Measurements from ENCODE around the gene ARMC5.

ARMC5 gene

DNA sequence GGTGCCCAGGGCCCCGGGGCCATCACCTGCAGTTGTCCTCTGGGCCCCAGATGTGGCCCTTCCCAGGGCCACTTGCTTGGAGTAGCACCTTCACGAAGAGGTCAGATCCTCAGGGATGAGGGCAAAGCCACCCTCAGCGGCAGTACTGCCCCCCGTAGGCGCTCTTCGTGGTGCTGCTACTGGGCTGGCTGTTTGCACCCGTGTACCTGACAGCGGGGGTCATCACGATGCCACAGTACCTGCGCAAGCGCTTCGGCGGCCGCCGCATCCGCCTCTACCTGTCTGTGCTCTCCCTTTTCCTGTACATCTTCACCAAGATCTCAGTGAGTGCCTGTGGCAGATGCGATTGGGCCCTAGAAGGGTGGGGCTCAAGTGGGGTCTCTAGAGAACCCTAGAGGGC, 26.3 kb downstream of the ARMC5 start:
- 0 out of 2 replicates have a peak, but pooled peaks cover 10% of the 10 kb centered on the region for H3K27me3 ChIP-seq (replicated peaks; ENCODE audit: insufficient read depth, low read length)
- no peak overlapping the region for H3K4me3 ChIP-seq (ENCODE audit: low read length)
- no peak overlapping the region for H3K27ac ChIP-seq (ENCODE audit: low read length)
- H3K36me3 ChIP-seq (replicated peaks; ENCODE audit: insufficient read depth, low read length) = no peaks in the 10 kb centered on the region
- H3K4me2 ChIP-seq (ENCODE audit: low read depth, low read length) = no peak overlapping the region
- no peak overlapping the region for H2AFZ ChIP-seq (ENCODE audit: low read length)
- no peaks in the 10 kb centered on the region for H4K20me1 ChIP-seq (ENCODE audit: insufficient read depth, low read length)
- TF ChIP-seq EZH2 (optimal IDR thresholded peaks at IDR 0.05; ENCODE audit: low read depth, low read length) = no peak
- TF ChIP-seq EZH2phosphoT487 (IDR thresholded peaks at IDR 0.05; ENCODE audit: low read length) = no peak
- TF ChIP-seq, protein P1, sequence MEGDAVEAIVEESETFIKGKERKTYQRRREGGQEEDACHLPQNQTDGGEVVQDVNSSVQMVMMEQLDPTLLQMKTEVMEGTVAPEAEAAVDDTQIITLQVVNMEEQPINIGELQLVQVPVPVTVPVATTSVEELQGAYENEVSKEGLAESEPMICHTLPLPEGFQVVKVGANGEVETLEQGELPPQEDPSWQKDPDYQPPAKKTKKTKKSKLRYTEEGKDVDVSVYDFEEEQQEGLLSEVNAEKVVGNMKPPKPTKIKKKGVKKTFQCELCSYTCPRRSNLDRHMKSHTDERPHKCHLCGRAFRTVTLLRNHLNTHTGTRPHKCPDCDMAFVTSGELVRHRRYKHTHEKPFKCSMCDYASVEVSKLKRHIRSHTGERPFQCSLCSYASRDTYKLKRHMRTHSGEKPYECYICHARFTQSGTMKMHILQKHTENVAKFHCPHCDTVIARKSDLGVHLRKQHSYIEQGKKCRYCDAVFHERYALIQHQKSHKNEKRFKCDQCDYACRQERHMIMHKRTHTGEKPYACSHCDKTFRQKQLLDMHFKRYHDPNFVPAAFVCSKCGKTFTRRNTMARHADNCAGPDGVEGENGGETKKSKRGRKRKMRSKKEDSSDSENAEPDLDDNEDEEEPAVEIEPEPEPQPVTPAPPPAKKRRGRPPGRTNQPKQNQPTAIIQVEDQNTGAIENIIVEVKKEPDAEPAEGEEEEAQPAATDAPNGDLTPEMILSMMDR (IDR thresholded peaks at IDR 0.05; ENCODE audit: low read length) = no peak
- no peaks in the 10 kb centered on the region for H3F3A ChIP-seq (ENCODE audit: insufficient read depth, low read length)
- H3K79me2 ChIP-seq (ENCODE audit: low read length) = no peaks in the 10 kb centered on the region
- no peak overlapping the region for H3K9ac ChIP-seq (ENCODE audit: low read length)
- H3K4me1 ChIP-seq (ENCODE audit: low read length) = no peaks in the 10 kb centered on the region
- no peaks in the 10 kb centered on the region for H3K9me2 ChIP-seq (replicated peaks; ENCODE audit: insufficient read depth, low read length)
- H3K9me3 ChIP-seq (replicated peaks; ENCODE audit: insufficient read depth, low read length) = no peaks in the 10 kb centered on the region
- DNase-seq = no peak

DNA sequence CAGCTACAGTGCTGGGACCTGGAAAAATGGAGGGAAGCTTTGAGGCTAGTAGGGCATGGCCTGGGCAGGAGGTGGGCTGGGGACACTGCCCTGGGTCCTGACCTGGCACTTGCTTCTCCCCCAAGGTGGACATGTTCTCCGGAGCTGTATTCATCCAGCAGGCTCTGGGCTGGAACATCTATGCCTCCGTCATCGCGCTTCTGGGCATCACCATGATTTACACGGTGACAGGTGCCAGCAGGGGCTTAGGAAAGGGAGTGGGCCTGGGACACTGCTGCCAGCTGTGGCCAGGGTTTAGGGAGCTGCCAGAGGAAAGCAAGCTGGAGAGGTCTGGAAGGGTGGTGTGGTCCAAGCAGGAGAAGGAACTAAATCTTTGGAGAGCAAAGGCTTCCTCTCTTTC, 26.7 kb downstream of the ARMC5 start:
- Histone ChIP-seq H3K4me3 (ENCODE audit: low read length) (no peak overlapping the region), H3K9me3 (replicated peaks; ENCODE audit: insufficient read depth, low read length) (no peaks in the 10 kb centered on the region), H3K4me2 (ENCODE audit: low read depth, low read length) (no peak overlapping the region), H3K9ac (ENCODE audit: low read length) (no peak overlapping the region), H2AFZ (ENCODE audit: low read length) (no peak overlapping the region), H3K27ac (ENCODE audit: low read length) (no peak overlapping the region), H4K20me1 (ENCODE audit: insufficient read depth, low read length) (no peaks in the 10 kb centered on the region), H3K36me3 (replicated peaks; ENCODE audit: insufficient read depth, low read length) (no peaks in the 10 kb centered on the region), H3K79me2 (ENCODE audit: low read length) (no peaks in the 10 kb centered on the region), H3K4me1 (ENCODE audit: low read length) (no peaks in the 10 kb centered on the region), H3K9me2 (replicated peaks; ENCODE audit: insufficient read depth, low read length) (no peaks in the 10 kb centered on the region), H3K27me3 (replicated peaks; ENCODE audit: insufficient read depth, low read length) (0 out of 2 replicates have a peak, but pooled peaks cover 10% of the 10 kb centered on the region), H3F3A (ENCODE audit: insufficient read depth, low read length) (no peaks in the 10 kb centered on the region)
- TF ChIP-seq EZH2phosphoT487 (IDR thresholded peaks at IDR 0.05; ENCODE audit: low read length) (no peak), EZH2 (optimal IDR thresholded peaks at IDR 0.05; ENCODE audit: low read depth, low read length) (no peak)
- TF ChIP-seq, protein P1 (IDR thresholded peaks at IDR 0.05; ENCODE audit: low read length) = no peak
- no peak for DNase-seq

DNA sequence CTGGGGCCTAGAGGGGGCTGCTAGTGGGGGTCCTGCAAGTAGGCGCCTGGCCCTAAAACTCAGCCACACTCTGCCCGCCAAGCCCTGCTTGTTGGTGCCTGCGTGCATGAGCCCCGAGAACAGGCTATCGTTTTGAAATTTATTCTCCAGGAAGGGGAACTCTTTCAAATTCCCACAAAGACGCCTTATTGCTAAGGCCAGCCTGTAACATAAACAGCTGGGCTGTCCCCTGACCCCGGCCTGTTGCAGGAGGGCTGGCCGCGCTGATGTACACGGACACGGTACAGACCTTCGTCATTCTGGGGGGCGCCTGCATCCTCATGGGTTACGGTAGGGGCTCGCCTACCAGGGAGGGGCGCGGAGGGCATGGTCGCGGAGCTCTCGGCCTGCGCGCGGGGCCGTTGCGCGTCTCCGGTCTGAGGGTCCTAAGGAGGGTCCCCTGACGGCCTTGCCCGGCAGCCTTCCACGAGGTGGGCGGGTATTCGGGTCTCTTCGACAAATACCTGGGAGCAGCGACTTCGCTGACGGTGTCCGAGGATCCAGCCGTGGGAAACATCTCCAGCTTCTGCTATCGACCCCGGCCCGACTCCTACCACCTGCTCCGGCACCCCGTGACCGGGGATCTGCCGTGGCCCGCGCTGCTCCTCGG, 27.9 kb downstream of the ARMC5 start:
- TF ChIP-seq, protein P1 (IDR thresholded peaks at IDR 0.05; ENCODE audit: low read length) = no peak
- TF ChIP-seq EZH2 (optimal IDR thresholded peaks at IDR 0.05; ENCODE audit: low read depth, low read length) (no peak), EZH2phosphoT487 (IDR thresholded peaks at IDR 0.05; ENCODE audit: low read length) (no peak)

More for the DNA sequence above, 27.9 kb downstream of the ARMC5 start:
- Histone ChIP-seq H3K27me3 (replicated peaks; ENCODE audit: insufficient read depth, low read length) (0 out of 2 replicates have a peak, but pooled peaks cover 9% of the 10 kb centered on the region), H2AFZ (ENCODE audit: low read length) (peak overlapping the region; percentile 77), H3K9me3 (replicated peaks; ENCODE audit: insufficient read depth, low read length) (no peaks in the 10 kb centered on the region), H3K9ac (ENCODE audit: low read length) (peak overlapping the region; percentile 9; the same call in 1 of the 2 replicates), H3K4me3 (ENCODE audit: low read length) (peak overlapping the region; percentile 66), H4K20me1 (ENCODE audit: insufficient read depth, low read length) (no peaks in the 10 kb centered on the region), H3K4me1 (ENCODE audit: low read length) (no peaks in the 10 kb centered on the region), H3F3A (ENCODE audit: insufficient read depth, low read length) (no peaks in the 10 kb centered on the region), H3K27ac (ENCODE audit: low read length) (no peak overlapping the region), H3K4me2 (ENCODE audit: low read depth, low read length) (peak overlapping the region; percentile 80), H3K36me3 (replicated peaks; ENCODE audit: insufficient read depth, low read length) (no peaks in the 10 kb centered on the region), H3K79me2 (ENCODE audit: low read length) (no peaks in the 10 kb centered on the region), H3K9me2 (replicated peaks; ENCODE audit: insufficient read depth, low read length) (no peaks in the 10 kb centered on the region)
- DNase-seq = no peak
